Measurements from ENCODE around the gene HEXD.
"Not testable (repeated sequence)": the region's sequence is repeated elsewhere in the genome, so short reads cannot be mapped to it uniquely, and the experiment has no call there.

- not testable (repeated sequence) for TF ChIP-seq CTCF (IDR thresholded peaks at IDR 0.05); POLR2A (IDR thresholded peaks at IDR 0.05); POLR2AphosphoS5 (IDR thresholded peaks at IDR 0.05; ENCODE audit: insufficient read depth in 1 of 2, low read depth in 1 of 2)
These were observed 40.9 kb upstream of the HEXD start for GRCh38 chr17:82377294-82377693.

Measured in vagina (tissue), 2 donors.